Bronchial epithelial cell (primary cell): Measurements from ENCODE around the gene LCN12. TPM values are rescaled to one million over a fixed set of nuclear protein-coding genes. Genes with fewer than 3 reads are reported as not detected.

Experiments
- DNase-seq: peaks from one replicate; pipeline ENCODE4 v3.0.0-alpha.2; 2010; ENCODE audit warnings: low read depth
- FAIRE-seq: peaks from 2 replicates; lab custom pipeline; 2011; peaks lifted over from hg19 to GRCh38; lab: Jason Lieb, UNC
- H3K27me3 ChIP-seq: 2 replicates; pipeline ENCODE4 v1.5.1; 2011; ENCODE audit warnings: low read length; ENCODE audit not compliant: control insufficient read depth, insufficient read depth
- H3K36me3 ChIP-seq: 2 replicates; pipeline ENCODE4 v1.5.1; 2011; ENCODE audit warnings: low read length; ENCODE audit not compliant: control insufficient read depth, insufficient read depth
- H3K4me3 ChIP-seq: 2 replicates; pipeline ENCODE4 v1.5.1; 2011; ENCODE audit warnings: mild to moderate bottlenecking, low read depth, low read length, control low read depth
- CTCF ChIP-seq: IDR thresholded peaks from 2 replicates; pipeline ENCODE4 v1.5.1; 2011; ENCODE audit warnings: mild to moderate bottlenecking, moderate library complexity, low read length, control low read depth, inconsistent platforms; ENCODE audit not compliant: insufficient read depth, severe bottlenecking
- total RNA-seq: library from RNA; depleted of rRNA; stranded (reverse); fragments of >200 nt; gene quantifications from 2 replicates; pipeline ENCODE4 v1.2.1, GENCODE V29; 2014

The LCN12 gene
- total RNA-seq, 1 donor from 2014 or later, result not detected

- FAIRE-seq (no peak), DNase-seq (no peak)
- Histone ChIP-seq H3K36me3 (no peaks in the 10 kb centered on the region), H3K27me3 (no peaks in the 10 kb centered on the region), H3K4me3 (no peak overlapping the region)
- TF ChIP-seq CTCF, result no peak
Observed at GRCh38 chr9:136954270-136955083, 2.4 kb downstream of the LCN12 start.

- FAIRE-seq, result no peak
- no peak for TF ChIP-seq CTCF
- no peaks in the 10 kb centered on the region for H3K36me3 ChIP-seq
Observed at GRCh38 chr9:136955202-136955942, 3.3 kb downstream of the LCN12 start.

GRCh38 chr9:136955943-136956335, 3.9 kb downstream of the LCN12 start:
- no peak for TF ChIP-seq CTCF
- no peak for FAIRE-seq
- Histone ChIP-seq H3K4me3 (no peak overlapping the region), H3K36me3 (no peaks in the 10 kb centered on the region), H3K27me3 (peaks cover under 1% of the 10 kb centered on the region)
- DNase-seq, result no peak

More at GRCh38 chr9:136955202-136955942, 3.3 kb downstream of the LCN12 start:
- Histone ChIP-seq H3K4me3 (no peak overlapping the region), H3K27me3 (no peaks in the 10 kb centered on the region)
- no peak for DNase-seq

GRCh38 chr9:136956604-136957003, 4.5 kb downstream of the LCN12 start:
- no peaks in the 10 kb centered on the region for H3K36me3 ChIP-seq
- no peak for DNase-seq
- peaks cover 3% of the 10 kb centered on the region for H3K27me3 ChIP-seq
- no peak for FAIRE-seq
- TF ChIP-seq CTCF, result no peak
- no peak overlapping the region for H3K4me3 ChIP-seq

- TF ChIP-seq CTCF, result no peak
- no peak for FAIRE-seq
- no peaks in the 10 kb centered on the region for H3K36me3 ChIP-seq
- no peak for DNase-seq
- no peak overlapping the region for H3K4me3 ChIP-seq
- H3K27me3 ChIP-seq, result peaks cover 3% of the 10 kb centered on the region
Observed at GRCh38 chr9:136957461-136957860, 5.4 kb downstream of the LCN12 start.
